ENCODE results near the gene CFAP91.

The CFAP91 gene

DNA sequence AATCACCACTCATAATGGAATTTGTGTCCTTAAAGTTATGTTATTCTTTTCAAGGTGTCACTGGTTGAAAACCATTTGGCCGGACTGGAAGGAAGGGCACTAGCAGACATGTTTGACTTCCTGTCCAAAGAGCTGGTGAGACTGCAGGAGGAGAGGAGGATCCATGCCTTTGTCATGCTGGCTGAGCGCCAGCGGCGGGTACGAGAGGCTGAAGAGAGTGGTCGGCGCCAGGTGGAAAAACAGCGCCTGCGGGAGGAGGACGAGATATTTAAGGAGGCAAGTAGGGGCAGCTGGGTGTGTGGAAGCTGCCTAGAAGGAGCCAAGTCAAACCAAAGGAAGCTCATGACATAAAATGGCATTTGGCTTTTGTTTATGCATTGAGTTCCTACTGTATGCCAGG is 41.1 kb downstream of the CFAP91 start:
- DNase-seq (ENCODE audit: low read depth, low spot score) = no peak

DNA sequence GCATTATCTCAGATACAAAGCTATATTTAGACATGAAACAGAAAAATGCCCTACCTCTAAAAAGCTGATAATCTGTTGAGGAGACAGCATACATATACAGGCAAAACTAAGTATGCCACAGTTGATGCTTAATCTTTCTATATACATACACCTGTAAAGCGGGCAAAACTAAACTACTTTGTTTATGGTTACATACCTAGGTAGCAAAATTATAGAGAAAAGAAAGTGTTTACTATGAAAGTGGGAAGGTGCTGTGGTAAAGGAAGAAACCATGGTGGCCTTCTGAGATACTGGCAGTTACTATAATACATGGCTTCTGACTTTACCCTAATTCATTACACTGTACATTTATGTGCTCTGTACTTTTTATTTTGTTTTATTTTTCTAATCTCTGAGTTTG is 43.1 kb downstream of the CFAP91 start:
- no peak for DNase-seq (ENCODE audit: low read depth, low spot score)

- no peak for DNase-seq (ENCODE audit: low read depth, low spot score)
Observed at GRCh38 chr3:119746423-119746822, 43.6 kb downstream of the CFAP91 start.

DNA sequence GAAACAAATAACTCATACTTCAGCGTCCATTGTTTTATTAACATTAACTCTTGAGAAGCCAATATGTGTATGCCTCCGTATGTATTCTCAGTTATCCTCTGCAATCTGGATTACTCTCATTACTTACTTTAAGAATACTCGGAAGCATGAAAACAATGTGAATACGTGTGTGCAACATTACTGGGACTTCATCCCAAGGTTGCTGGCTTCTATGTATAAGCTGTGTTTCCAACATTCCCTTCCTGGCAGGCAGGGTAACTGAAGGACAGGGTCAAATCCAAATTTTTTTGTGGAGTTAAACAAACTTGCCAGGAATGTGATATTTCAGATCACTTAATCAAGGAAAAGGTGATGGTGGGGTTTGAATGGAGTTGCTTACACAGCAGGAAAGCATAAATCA is 44.5 kb downstream of the CFAP91 start:
- DNase-seq (ENCODE audit: low read depth, low spot score) = no peak

GRCh38 chr3:119748991-119749390 is 46.2 kb downstream of the CFAP91 start:
- no peak for DNase-seq (ENCODE audit: low read depth, low spot score)

DNA sequence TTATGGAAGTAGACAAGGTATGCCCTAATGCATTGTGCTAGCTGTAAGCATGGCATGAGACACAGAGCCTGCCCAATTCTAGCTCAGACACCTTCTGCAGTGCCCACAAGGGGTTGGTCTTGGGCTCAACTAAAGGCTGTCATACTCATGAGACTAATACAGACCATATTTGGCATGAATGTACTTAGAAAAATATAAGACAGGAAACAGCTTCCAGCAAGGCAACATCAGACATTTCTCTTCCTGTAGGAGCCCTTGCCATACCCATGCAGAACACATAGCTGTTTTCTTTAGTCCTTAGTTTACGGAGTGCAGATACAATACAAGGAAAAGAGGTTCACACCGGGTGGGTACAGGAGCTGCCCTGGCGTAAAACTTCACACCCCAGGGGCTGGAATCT is 48.6 kb downstream of the CFAP91 start:
- DNase-seq (ENCODE audit: low read depth, low spot score) = no peak
